ENCODE results near the gene PLAAT2. TPM values are rescaled to one million over a fixed set of nuclear protein-coding genes. Genes with fewer than 3 reads are reported as not detected.

Gene PLAAT2
- under 1 TPM in 2 of 12 donors, not detected in 10; 0.25 to 0.68 TPM for polyA plus RNA-seq (ENCODE audit: insufficient read length in 12 of 12)
- long read RNA-seq, donor 1, result 0 reads
- long read RNA-seq, donor 2, result 0 reads
- long read RNA-seq, donor 3, result 0 reads
- long read RNA-seq, donor 4, result 0 reads
- long read RNA-seq, donor 5, result 0 reads
- long read RNA-seq, donor 6, result 0 reads
- long read RNA-seq, donor 7, result 0 reads
- long read RNA-seq, donor 8, result 0 reads
- long read RNA-seq, donor 9, partial matches to known transcripts, result 0 of 1 reads
- long read RNA-seq, donor 9, other reads (novel, unspliced or antisense), result 0 of 1 reads
- long read RNA-seq, donor 10, result 0 reads
- long read RNA-seq, donor 11, result 0 reads

DNA sequence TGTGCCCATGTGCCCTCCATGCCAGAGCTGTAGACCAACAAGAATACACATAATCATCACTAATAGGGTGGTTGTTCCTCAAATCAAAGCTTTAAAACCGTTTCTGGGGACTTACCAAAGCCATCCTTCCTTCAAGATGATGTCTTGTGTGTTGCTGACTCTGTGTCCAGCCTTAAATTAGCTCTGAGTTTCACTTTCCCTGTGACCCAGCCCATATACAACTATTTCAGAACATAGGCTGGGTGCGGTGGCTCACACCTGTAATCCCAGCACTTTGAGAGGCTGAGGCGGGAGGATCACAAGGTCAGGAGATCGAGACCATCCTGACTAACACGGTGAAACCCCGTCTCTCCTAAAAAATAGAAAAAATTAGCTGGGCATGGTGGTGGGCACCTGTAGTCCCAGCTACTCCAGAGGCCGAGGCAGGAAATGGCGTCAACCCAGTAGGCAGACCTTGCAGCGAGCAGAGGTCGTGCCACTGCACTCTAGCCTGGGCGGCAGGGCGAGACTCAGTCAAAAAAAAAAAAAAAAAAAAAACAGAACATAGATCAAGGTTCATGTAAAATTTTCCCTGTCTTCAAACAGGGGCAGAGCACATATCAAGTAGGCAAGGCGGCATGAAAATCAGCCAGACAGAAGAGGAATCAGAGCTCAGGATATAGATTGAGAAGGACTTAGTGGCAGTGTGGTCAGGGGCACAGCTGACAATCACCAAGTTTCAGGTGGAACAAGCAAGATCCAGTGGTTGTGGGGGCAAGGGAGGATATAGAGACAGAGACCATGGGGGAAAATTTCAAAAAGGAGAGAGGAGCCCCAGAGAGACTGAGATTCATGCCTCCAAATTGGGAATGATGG lies at the start of gene PLAAT2:
TSS of gene PLAAT2 (minus strand) at position 179 of the 855 bp plus-strand sequence. CDS start at position 124, 55 bp downstream.
- no peak for DNase-seq

DNA sequence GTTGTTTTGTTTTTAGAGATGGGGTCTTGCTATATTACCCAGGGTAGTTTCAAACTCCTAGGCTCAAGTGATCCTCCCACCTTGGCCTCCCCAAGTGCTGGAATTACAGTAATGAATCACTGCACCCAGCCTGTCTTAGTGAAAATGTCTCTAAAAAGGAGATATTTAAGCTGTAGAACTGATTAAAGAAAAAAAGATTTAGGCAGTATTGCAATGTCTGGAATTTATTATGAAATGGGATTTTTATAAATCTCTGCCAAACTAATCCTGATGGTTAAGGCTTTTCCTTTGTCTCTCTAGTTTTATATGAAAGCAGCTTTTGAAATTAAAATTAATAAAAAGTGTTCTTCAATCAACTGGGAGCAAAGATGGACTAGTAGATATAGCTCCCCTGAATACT lies 49.0 kb upstream of the PLAAT2 start:
- no peak for DNase-seq

DNA sequence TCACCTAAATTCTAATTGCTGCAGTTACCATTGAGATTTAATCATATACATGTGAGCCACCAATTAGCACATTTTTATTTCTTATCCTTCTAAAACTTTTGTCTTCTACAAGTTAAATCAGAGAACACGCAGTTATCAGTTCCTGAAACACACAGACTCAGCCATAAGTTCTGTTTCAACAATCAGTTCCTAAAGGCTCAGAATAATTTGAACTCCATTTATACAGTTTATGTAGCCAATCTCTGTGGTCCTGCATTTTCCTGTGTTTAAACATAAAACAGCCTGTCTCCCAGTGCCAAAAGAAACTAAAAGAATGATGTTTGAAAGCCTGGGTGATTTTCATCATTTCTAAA lies 48.2 kb upstream of the PLAAT2 start:
- no peak for DNase-seq

DNA sequence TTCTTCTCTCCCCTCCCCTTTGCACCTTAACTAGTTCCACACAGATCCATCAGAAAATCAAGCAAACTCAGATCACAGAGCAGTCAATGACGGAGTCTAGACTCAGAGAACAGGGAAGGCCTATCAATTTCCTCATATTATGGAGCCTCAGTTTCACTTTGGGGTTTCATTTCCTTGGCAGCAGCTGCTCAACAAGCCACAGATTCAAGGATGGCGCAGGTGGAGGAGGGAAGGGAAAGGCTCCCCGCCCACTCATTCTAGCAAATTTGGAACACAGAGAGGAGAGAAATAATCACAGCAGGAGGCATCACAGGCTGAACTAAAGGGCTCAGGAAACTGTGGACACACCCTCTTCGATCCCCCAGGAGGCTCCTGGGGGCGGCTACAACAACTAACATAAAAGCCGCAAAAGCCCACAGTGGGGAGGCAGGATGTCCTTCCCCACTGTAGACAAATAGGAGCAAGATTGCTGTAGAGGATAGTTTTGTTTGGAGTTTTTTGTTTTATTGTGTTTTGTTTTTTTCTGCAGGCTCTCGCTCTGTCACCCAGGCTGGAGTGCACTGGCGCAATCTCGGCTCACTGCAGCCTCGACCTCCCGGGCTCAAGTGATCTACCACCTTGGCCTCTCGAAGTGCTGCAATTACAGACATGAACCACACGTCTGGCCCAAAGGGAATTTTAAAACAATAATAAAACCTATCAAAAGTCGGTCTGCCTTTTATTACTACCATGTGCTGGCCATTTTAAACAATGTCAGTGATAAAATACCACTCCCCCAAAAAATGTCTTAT lies 47.6 kb upstream of the PLAAT2 start:
- DNase-seq, result no peak

DNA sequence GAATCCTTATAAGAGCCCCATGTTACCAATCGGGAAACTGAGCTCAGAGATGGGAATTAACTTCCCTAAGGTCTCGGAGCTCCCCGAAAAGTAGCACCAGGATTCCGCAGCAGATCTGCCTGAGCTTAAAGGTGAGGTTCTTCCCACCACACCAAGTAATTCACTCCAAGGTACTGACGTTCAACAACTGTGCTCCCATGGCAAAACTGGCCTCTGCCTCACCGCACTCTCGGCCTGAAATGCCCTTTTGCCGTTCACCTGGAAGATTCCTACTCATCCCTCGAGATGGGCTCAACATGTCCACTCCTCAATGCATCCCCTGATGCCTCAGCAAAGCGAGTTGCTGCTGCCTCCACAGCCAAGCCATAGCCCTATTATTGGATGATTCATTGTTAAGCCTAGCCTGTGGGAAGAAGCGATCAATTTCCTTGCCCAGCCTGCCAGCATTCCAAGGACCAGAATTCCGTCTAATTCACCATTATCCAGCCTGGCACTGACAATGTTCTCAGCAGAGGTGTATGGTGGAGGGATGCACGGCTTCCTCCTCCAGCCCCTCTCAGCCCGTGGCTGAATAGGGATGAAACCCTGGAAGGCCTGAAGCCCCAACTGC lies 46.9 kb upstream of the PLAAT2 start:
- no peak for DNase-seq

DNA sequence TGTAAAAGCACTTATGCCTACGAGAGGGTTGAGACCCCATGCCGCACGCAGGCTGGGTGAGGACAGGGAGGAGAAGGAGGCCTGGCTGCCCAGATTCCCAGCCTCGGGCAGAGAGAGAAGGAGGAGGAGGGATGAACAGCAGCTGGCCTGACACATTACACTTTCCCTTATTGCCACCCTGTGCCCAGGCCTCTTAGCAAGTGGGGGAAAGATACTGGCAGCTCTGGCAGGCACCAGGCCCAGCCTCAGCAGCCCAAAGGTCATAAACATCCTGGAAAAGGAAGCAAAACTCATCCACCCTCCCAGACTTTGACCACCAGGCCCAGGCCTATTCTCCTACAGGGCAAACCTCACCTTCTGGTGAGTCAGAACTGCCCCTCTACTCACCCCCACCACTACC lies 46.4 kb upstream of the PLAAT2 start:
- no peak for DNase-seq

DNA sequence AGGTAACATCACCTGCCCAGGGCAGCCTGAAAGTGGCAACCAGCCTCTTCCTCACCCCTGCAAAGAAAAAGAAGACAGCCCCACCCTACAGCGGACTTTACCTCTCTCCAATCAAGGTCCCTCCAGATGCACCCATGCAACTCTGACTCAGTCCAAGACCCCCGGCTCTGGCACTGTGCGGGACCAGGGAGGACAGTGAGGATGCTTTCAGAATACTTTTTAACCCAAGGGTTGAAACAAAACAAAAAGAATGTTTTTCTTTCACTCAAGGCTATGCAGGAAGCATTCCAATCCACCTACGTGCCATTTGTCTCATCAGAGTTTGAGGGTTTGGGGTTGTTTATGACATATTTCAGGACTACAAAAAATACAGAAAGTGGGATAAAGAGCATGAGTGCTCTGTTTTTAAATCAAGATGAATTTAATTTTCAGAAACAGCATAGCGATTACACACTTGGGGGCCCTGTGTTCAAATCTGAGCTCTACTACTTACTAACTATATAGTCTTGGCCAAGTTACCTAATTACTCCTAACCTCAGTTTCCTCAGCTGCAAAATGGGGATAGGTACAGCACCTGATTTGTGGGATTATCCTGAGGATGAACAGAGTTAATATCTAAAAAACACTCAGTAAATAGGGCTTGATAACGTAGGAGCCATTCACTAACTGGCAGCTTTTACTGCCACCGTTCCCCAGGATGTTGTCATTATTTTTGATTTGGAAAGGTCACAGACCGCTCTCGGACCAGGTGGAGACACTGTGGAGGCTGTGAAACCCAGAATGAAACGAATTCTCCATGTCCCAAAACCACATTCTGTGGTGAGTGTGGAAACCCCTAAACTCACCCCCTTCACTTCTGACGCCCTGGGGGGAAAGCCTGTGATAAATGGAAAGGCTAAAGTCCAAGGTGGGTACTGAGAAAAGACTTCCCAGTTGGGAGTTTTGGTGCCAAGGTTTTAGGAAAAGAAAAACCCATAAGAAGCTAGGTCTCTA lies 45.5 kb upstream of the PLAAT2 start:
- DNase-seq, result no peak

DNA sequence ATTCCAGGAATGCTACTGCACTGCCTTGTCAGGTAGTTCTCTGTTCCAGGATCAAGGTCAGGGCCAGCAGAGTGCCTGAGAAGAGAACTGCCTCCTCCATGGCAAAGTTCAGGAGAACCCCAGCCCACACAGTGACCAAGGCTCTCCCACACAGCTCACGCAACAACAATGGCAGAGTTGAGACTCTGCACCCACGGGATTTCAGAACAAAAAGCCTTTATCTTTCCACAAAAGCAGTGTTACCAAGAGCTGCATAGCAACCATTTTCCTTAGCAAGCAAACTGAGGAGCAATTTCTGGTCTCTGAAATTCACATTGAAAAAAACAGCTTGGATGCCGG lies 40.0 kb upstream of the PLAAT2 start:
- no peak for DNase-seq

DNA sequence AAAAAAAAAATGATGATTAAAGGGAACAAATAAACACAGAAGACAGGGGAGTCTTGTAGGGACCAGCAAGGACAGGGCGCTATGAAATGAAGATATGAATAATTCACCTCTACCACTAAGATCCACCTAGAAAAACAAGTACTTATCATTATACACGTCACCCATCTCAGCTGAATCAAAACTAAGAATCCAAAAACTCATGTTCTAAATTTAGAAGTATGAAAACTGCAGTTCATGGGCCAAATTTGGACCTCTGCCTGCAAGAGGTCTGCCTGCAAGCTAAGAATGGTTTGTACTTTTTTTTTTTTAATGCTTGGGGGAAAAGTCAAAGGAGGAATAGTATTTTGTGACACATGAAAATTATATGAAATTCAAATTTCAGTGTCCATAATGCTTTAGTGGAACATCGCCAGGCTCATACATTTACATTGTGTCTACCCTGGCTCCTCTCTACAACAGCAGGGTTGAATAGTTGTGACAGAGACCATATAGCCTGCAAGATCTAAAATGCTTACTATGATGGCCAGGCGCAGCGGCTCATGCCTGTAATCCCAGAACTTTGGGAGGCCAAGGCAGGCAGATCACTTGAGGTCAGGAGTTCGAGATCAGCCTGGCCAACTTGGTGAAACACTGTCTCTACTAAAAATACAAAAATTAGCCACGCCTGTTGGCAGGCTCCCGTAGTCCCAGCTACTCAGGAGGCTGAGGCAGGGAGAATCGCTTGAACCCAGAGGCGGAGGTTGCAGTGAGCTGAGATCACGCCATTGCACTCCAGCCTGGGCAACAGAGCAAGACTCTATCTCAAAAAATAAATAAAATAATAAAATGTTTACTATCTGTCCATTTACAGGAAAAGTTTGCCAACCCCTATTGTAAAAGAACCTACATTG lies 39.4 kb upstream of the PLAAT2 start:
- peak; percentile 34 for DNase-seq

DNA sequence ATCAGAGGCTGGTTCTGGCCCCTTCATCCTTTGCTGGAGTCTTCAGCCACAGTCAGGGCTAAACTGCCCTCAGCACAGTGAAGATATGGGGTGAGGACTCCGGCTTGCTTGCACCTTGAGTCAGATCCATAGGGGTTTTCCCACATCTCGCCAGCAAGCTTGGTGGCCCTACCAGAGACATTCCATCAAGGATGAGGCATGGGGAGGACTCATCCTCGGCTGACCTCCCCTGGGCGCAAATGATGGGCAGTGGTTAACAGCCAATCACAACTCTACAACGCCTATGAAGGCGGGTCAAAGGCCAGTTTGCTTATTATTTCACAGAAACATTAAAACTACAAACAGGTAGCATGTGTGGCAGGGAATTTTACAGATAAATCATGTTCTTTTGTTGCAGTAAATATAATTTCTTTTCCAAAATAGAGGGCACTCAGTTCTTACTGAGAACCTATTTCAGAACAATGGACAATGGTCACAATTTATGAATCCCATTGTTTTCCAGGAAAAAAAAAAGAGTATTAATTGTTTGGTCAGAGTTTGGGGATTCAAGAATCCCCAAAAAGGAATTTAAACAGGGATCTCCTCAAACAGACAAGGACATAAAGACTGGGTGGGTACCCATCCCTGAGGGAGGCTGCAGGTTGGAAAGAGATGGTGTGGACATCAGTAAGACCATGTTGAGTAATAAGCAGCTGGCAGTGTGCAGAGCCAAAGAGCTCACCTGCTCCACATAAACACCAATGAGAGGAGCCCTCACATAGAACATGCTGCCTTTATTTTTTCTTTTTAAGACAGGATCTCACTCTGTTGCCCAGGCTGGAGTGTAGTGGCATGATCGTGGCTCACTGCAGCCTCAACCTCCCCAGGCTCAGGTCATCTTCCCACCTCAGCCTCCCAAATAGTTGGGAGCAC lies 36.3 kb upstream of the PLAAT2 start:
- no peak for DNase-seq

DNA sequence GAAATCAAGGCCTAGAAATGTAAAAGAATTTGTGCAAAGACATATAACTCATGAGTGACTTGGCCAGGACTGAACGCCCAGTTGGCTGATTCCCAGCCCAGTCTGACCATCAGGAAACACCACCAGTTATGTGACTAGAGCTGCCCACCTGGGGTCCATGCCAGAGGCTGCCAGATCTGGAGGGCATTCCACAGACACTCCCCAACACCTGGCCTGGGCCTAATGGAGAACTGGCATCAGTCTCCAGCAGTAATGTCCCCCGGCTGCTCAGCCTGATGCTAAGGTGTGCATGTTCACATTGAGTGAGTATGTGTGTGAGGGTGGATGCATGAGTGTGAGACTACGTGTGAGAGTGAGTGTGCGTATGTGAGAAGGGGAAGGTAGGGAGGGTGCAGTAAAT lies 35.4 kb upstream of the PLAAT2 start:
- no peak for DNase-seq

DNA sequence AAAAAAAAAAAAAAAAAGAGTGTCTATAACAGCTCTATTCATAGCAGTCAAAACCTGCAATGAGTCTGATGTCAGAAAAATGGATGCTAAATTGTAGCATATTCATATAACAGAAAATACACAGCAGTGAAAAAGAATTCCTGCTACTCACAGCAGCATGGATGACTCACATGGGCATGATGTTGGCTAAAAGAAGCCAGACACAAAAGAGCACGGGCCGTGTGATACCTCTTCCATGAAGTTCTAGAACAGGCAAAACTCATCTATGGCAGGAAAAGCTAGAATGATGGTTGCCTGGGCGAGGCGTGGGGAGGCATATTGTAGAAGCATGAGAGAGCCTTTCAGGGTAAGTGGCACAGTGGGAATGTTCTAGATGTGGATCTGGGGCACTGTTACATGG lies 32.1 kb upstream of the PLAAT2 start:
- DNase-seq, result no peak

DNA sequence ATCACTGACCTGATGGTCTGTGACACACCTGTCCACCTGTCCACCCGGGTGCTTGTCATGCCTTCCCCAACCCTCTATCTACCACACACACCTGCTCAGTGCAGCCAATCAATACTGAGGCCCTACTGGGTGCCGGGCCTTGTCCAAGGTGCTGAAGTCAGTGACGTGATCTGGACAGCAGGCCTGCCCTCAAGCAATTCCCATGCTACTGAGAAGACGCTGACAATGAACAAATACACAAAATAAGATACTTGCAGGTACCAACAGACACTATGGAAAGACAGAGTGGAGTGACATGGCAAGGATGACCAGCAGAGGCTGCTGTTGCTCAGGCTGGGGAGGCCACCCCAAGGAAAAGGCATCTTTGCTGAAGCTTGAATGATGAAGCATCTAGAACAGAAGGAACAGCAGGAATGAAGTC lies 29.8 kb upstream of the PLAAT2 start:
- DNase-seq, result no peak

DNA sequence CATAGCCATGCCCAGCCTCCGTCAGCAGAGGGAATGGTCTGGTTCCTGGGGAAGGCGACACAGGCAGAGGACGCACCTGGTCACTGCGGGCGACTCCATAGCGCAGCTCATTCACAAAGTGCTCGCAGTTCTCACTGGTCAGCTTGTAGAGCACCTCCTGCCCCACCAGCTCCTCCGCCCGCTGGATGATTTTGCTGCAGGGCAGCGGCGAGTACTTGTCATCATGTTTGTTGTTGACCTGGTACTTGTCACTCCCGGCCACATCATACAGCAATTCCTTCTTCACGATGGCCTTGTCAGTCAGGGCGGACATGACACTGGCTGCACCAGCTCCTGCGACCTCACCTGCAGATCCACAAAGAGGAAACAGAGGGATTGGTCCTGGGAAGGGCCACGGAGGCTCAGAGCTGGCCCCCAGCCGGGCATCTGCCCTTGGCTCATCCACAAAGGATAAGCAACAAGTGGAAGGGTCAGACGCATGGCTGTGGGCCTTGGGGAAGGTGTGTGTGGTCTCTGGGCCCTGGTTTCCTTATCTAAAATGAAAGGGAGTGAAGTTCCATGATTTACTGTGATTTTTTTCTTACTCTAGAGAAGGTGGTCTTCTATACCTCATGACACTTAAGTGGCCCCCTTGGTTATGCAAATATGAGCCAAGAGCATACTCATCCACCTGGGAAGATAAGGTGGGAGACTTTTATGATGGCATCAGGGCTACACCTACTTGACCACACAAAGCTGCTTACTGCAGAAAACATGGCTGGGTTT lies 27.0 kb upstream of the PLAAT2 start:
- no peak for DNase-seq

DNA sequence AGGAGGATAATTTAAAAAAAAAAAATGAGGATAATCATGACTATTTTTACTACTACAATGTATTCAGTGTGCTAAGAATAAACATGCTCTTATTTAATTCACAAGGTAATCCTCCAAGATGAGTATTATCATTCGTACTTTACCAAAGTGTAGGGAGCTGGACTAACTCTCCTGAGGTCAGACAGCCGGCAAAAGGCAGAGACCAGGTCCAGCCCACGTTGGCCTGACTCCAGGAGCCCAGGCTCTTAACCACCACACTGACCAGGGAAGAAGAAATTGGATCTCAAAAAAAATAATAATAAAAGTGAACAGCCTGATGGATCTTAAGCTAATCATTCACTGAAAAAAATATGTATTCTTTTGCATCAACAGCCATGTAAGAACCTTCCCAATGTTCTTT lies 25.8 kb upstream of the PLAAT2 start:
- no peak for DNase-seq

DNA sequence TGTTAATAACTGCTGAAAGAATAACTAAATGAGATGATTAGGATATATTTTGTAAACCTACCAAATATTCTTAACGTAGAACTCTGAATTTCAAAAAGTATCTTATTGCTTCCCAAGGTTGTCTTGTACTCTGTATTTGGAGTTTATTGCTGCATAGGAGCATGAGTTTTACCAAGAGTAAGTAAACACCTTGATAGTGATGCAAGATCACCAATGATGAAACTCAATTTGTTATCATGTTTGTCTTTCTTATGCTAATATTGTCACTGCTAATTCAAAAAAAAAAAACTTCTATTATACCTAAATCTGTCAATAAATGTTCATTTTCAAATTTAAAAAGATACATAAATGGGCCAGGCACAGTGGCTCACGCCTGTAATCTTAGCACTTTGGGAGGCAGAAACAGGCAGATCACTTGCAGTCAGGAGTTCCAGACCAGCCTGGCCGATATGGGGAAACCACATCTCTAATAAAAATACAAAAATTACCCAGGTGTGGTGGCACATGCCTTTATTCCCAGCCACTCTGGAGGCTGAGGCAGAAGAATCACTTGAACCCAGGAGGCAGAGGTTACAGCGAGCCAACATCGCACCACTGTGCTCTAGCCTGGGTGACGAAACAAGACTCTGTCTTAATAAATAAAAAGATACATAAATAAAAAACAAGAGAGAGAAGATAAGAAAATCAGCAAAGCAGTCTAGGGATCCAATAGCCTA lies 23.4 kb upstream of the PLAAT2 start:
- DNase-seq, result no peak

DNA sequence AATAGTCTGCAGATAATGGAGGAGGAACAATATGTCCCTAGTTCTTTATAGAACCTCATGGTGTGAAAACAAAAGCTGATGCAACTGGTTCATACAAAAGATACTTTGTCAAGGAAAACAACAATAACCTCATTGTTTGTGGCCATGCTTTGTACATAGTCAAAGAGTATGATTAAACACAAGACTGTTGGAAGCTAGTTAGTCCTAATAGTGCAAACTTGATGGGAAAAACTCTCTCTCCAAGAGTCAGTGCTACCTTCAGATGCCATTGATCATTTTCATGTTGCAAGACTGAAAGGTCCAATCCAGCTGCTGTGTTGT lies 20.1 kb upstream of the PLAAT2 start:
- DNase-seq, result no peak
